Small intestine (tissue), 16 donors: ENCODE data around the gene STPG1. TPM values are rescaled to one million over a fixed set of nuclear protein-coding genes. Genes with fewer than 3 reads are reported as not detected.
"Not testable (repeated sequence)": the region's sequence is repeated elsewhere in the genome, so short reads cannot be mapped to it uniquely, and the experiment has no call there.

Experiments
- DNase-seq, 2 donors: peaks; one replicate each; pipeline versions ENCODE4 v3.0.0 to v3.0.0-alpha.2; 2013
- FAIRE-seq: peaks from 2 replicates; lab custom pipeline; 2012; peaks lifted over from hg19 to GRCh38; lab: Jason Lieb, UNC
- H3K27ac ChIP-seq, 3 donors: one replicate each; pipeline ENCODE4 v1.5.1; 2013; ENCODE audit warnings: low read length in 2 of 3, mild to moderate bottlenecking in 2 of 3, control low read depth in 1 of 3, inconsistent platforms in 1 of 3, low read depth in 1 of 3, moderate library complexity in 1 of 3
- H3K27me3 ChIP-seq, 3 donors: one replicate each; pipeline ENCODE4 v1.6.1; 2013; ENCODE audit warnings: low read length in 3 of 3, inconsistent platforms in 1 of 3; ENCODE audit not compliant: control insufficient read depth in 3 of 3, insufficient read depth in 3 of 3
- H3K36me3 ChIP-seq, 3 donors: one replicate each; pipeline ENCODE4 v1.6.1; 2013; ENCODE audit warnings: low read length in 3 of 3, inconsistent platforms in 1 of 3, low read depth in 1 of 3, mild to moderate bottlenecking in 1 of 3, moderate library complexity in 1 of 3; ENCODE audit not compliant: control insufficient read depth in 3 of 3, insufficient read depth in 2 of 3
- H3K4me1 ChIP-seq, 3 donors: one replicate each; pipeline ENCODE4 v1.6.1; 2013; ENCODE audit warnings: low read length in 2 of 3, inconsistent platforms in 1 of 3, low read depth in 1 of 3, mild to moderate bottlenecking in 1 of 3, moderate library complexity in 1 of 3; ENCODE audit not compliant: control insufficient read depth in 3 of 3, insufficient read depth in 2 of 3
- H3K4me3 ChIP-seq, 3 donors: one replicate each; pipeline ENCODE4 v1.5.1; 2013; ENCODE audit warnings: low read length in 3 of 3, control low read depth in 1 of 3, inconsistent platforms in 1 of 3, low read depth in 1 of 3, mild to moderate bottlenecking in 1 of 3, moderate library complexity in 1 of 3
- H3K9me3 ChIP-seq, 2 donors: one replicate each; pipeline ENCODE4 v1.6.1; 2013; ENCODE audit warnings: low read depth in 1 of 2, low read length in 1 of 2; ENCODE audit not compliant: control insufficient read depth in 2 of 2, insufficient read depth in 1 of 2
- WGBS, 3 donors: extraction: QIAGEN DNeasy Blood & Tissue Kit; methylation state at CpG; one replicate each; pipeline ENCODE4 v1.1.7; 2013; 5-methylcytosine and 5-hydroxymethylcytosine counted together
- long read RNA-seq, 10 donors: transcript quantifications; one replicate each; lab custom pipeline, GENCODE V29; 2026
- polyA plus RNA-seq, 4 donors: library from polyadenylated mRNA; stranded (reverse) in 3 of 4; unstranded in 1 of 4; fragments of 200-250 nt in 3 of 4; fragments of 120-200 nt in 1 of 4; gene quantifications; one replicate each; pipeline versions ENCODE4 v1.2.1 to v1.2.3, GENCODE V29; 2013
- donor health status: healthy with polysubstance abuse.
- donor health status: control.
- donor health status: control.
- donor health status: Bipolar disorder and iron deficiency.
- donor health status: healthy.

The STPG1 gene
- polyA plus RNA-seq: 10 to 100 TPM in 1 of 4 donors, 1 to 10 TPM in 3; 5.7 to 10.3 (median 6.5) TPM
- long read RNA-seq, donor 1: 0 reads
- long read RNA-seq, donor 2, partial matches to known transcripts: 0 of 1 reads
- long read RNA-seq, donor 2, other reads (novel, unspliced or antisense): 0 of 1 reads
- long read RNA-seq, donor 3: 0 reads
- long read RNA-seq, donor 4: 0 reads
- long read RNA-seq, donor 5: 0 reads
- long read RNA-seq, donor 6: 0 reads
- long read RNA-seq, donor 7: 0 reads
- long read RNA-seq, donor 8: 0 reads
- long read RNA-seq, donor 9: 0 reads
- long read RNA-seq, donor 10: 0 reads

GRCh38 chr1:24413350-24414163, at the start of gene STPG1:
TSS of gene STPG1 (minus strand) at chr1:24413782. CDS start at chr1:24401388, 12,394 bp downstream.
- DNase-seq (peak; percentile 94 to 95), FAIRE-seq (no peak)
- Histone ChIP-seq H3K27ac (peak within 1 kb of the TSS; percentile 50 to 70 (median 70)), H3K36me3 (peaks cover 0 to 3% (median 0%) of the 10 kb centered on the region in 3 donors), H3K4me1 (peaks cover 0 to 26% (median 3%) of the 10 kb centered on the region in 3 donors), H3K9me3 (no peaks in the 10 kb centered on the region), H3K4me3 (peak within 1 kb of the TSS; percentile 37 to 83 (median 73)), H3K27me3 (no peaks in the 10 kb centered on the region)
- 3 to 6% (median 4%) methylated on average over 42 to 48 of the region's 48 CpGs for WGBS, 3 donors

- Histone ChIP-seq H3K4me1 (peaks cover 0 to 22% (median 0%) of the 10 kb centered on the region in 3 donors), H3K36me3 (peaks cover 0 to 33% (median 10%) of the 10 kb centered on the region in 3 donors)
- H3K4me3 ChIP-seq, H3K9me3 ChIP-seq, H3K27me3 ChIP-seq, DNase-seq, H3K27ac ChIP-seq, FAIRE-seq: not testable (repeated sequence)
- 91 to 95% (median 94%) methylated on average over 4 of the region's 4 CpGs for WGBS, 3 donors
These were observed 48.5 kb upstream of the STPG1 start for GRCh38 chr1:24462128-24462527.

GRCh38 chr1:24459551-24460266, 46.1 kb upstream of the STPG1 start:
- H3K27me3 ChIP-seq: no peaks in the 10 kb centered on the region
- peaks cover 2 to 46% (median 13%) of the 10 kb centered on the region in 3 donors for H3K36me3 ChIP-seq
- H3K4me1 ChIP-seq: peaks cover 0 to 12% (median 0%) of the 10 kb centered on the region in 3 donors
- 87 to 92% (median 89%) methylated on average over 6 of the region's 6 CpGs for whole genome bisulfite sequencing, 3 donors
- no peak for FAIRE-seq
- DNase-seq: no peak
- H3K9me3 ChIP-seq: no peaks in the 10 kb centered on the region
- H3K27ac ChIP-seq: no peak overlapping the region
- no peak overlapping the region for H3K4me3 ChIP-seq

GRCh38 chr1:24457866-24458265, 44.3 kb upstream of the STPG1 start:
- Histone ChIP-seq H3K27ac (no peak overlapping the region), H3K9me3 (no peaks in the 10 kb centered on the region), H3K4me1 (no peaks in the 10 kb centered on the region), H3K4me3 (no peak overlapping the region), H3K36me3 (peaks cover 2 to 60% (median 15%) of the 10 kb centered on the region in 3 donors), H3K27me3 (no peaks in the 10 kb centered on the region)
- 92 to 97% (median 94%) methylated on average over 3 of the region's 3 CpGs for WGBS, 3 donors
- FAIRE-seq: no peak
- DNase-seq: no peak

GRCh38 chr1:24455272-24455671, 41.7 kb upstream of the STPG1 start:
- FAIRE-seq (no peak), DNase-seq (no peak)
- H3K4me3 ChIP-seq: no peak overlapping the region
- H3K27me3 ChIP-seq: no peaks in the 10 kb centered on the region
- H3K36me3 ChIP-seq: peaks cover 7 to 75% (median 17%) of the 10 kb centered on the region in 3 donors
- WGBS, 3 donors: 96 to 97% (median 97%) methylated on average over 5 of the region's 5 CpGs
- H3K9me3 ChIP-seq: no peaks in the 10 kb centered on the region
- no peak overlapping the region for H3K27ac ChIP-seq
- H3K4me1 ChIP-seq: no peaks in the 10 kb centered on the region

GRCh38 chr1:24454673-24455072, 41.1 kb upstream of the STPG1 start:
- Histone ChIP-seq H3K27ac (no peak overlapping the region), H3K36me3 (peaks cover 7 to 74% (median 18%) of the 10 kb centered on the region in 3 donors), H3K4me3 (no peak overlapping the region), H3K4me1 (no peaks in the 10 kb centered on the region), H3K9me3 (no peaks in the 10 kb centered on the region), H3K27me3 (no peaks in the 10 kb centered on the region)
- FAIRE-seq (no peak), DNase-seq (no peak)
- WGBS, 3 donors: 81 to 89% (median 82%) methylated on average over 5 of the region's 5 CpGs

- DNase-seq (no peak), FAIRE-seq (no peak)
- WGBS, 3 donors: 86 to 94% (median 90%) methylated on average over 8 of the region's 8 CpGs
- Histone ChIP-seq H3K9me3 (no peaks in the 10 kb centered on the region), H3K4me3 (no peak overlapping the region), H3K27ac (no peak overlapping the region), H3K27me3 (no peaks in the 10 kb centered on the region), H3K36me3 (peaks cover 10 to 74% (median 20%) of the 10 kb centered on the region in 3 donors), H3K4me1 (no peaks in the 10 kb centered on the region)
These were observed 39.4 kb upstream of the STPG1 start for GRCh38 chr1:24452922-24453485.

- DNase-seq: no peak
- H3K27ac ChIP-seq: no peak overlapping the region
- H3K4me1 ChIP-seq: no peaks in the 10 kb centered on the region
- H3K4me3 ChIP-seq: no peak overlapping the region
- no peaks in the 10 kb centered on the region for H3K27me3 ChIP-seq
- peaks cover 10 to 69% (median 20%) of the 10 kb centered on the region in 3 donors for H3K36me3 ChIP-seq
- no peak for FAIRE-seq
- WGBS, 3 donors: 74 to 84% (median 82%) methylated on average over 3 of the region's 3 CpGs
- H3K9me3 ChIP-seq: no peaks in the 10 kb centered on the region
These were observed 38.2 kb upstream of the STPG1 start for GRCh38 chr1:24451746-24452145.
